Lung (tissue), 12 donors: Measurements from ENCODE around the gene PARVA. TPM values are rescaled to one million over a fixed set of nuclear protein-coding genes. Genes with fewer than 3 reads are reported as not detected.

ENCODE experiments used
- ATAC-seq: fragments of 200-7000 bp; cut with Tn5 transposase; one replicate; pipeline ENCODE4 v1.9.1; 2020; ENCODE audit warnings: moderate number of reproducible peaks; ENCODE audit not compliant: insufficient read depth, low FRiP score
- DNase-seq, 3 donors: peaks; one replicate each; pipeline ENCODE4 v3.0.0-alpha.2; 2013 to 2017
- H3K27ac ChIP-seq, 2 donors: one replicate each; pipeline ENCODE4 v1.5.1; 2013; ENCODE audit warnings: mild to moderate bottlenecking in 2 of 2, moderate library complexity in 2 of 2, control low read depth in 1 of 2, inconsistent platforms in 1 of 2, low read depth in 1 of 2, low read length in 1 of 2
- H3K27me3 ChIP-seq, 3 donors: one replicate each; pipeline ENCODE4 v1.5.1; 2013; ENCODE audit warnings: low read length in 2 of 3; ENCODE audit not compliant: control insufficient read depth in 3 of 3, insufficient read depth in 3 of 3
- H3K36me3 ChIP-seq, 4 donors: one replicate each; pipeline ENCODE4 v1.5.1; 2013; ENCODE audit warnings: low read length in 4 of 4, mild to moderate bottlenecking in 1 of 4, moderate library complexity in 1 of 4; ENCODE audit not compliant: control insufficient read depth in 4 of 4, insufficient read depth in 4 of 4
- H3K4me1 ChIP-seq, 5 donors: one replicate each; pipeline ENCODE4 v1.5.1; 2013; ENCODE audit warnings: low read length in 5 of 5, mild to moderate bottlenecking in 2 of 5, moderate library complexity in 1 of 5; ENCODE audit not compliant: control insufficient read depth in 5 of 5, insufficient read depth in 5 of 5
- H3K4me3 ChIP-seq: one replicate; pipeline ENCODE4 v1.5.1; 2013; ENCODE audit warnings: mild to moderate bottlenecking, control low read depth, moderate library complexity
- H3K9ac ChIP-seq, 2 donors: one replicate each; pipeline ENCODE4 v1.5.1; 2013; ENCODE audit warnings: low read length in 2 of 2, control low read depth in 1 of 2; ENCODE audit not compliant: insufficient read depth in 1 of 2
- H3K9me3 ChIP-seq, 4 donors: one replicate each; pipeline ENCODE4 v1.5.1; 2013; ENCODE audit warnings: low read length in 3 of 4, mild to moderate bottlenecking in 1 of 4, moderate library complexity in 1 of 4; ENCODE audit not compliant: control insufficient read depth in 4 of 4, insufficient read depth in 3 of 4
- WGBS, 2 donors: extraction: QIAGEN DNeasy Blood & Tissue Kit; methylation state at CpG; one replicate each; pipeline ENCODE4 v1.1.7; 2013; 5-methylcytosine and 5-hydroxymethylcytosine counted together
- polyA plus RNA-seq, 2 donors: library from polyadenylated mRNA; stranded (reverse); fragments of 200-250 nt; gene quantifications; one replicate each; pipeline ENCODE4 v1.2.1, GENCODE V29; 2013
- total RNA-seq, 2 donors: library from RNA; depleted of rRNA in 1 of 2; stranded (reverse); fragments of >200 nt in 1 of 2; gene quantifications; one replicate each; pipeline ENCODE4 v1.2.1, GENCODE V29; 2014 to 2021
- TF ChIP-seq, protein P1 (sequence below): IDR thresholded peaks from 2 replicates; pipeline ENCODE4 v1.5.1; 2012; ENCODE audit warnings: mild to moderate bottlenecking; ENCODE audit errors: control extremely low read depth, extremely low read depth
- donor health status: control.
- donor health status: control.
- donor health status: Bipolar disorder and iron deficiency.
- donor health status: healthy.
- donor health status: DM: yes; HTN: yes; CAD: no.

PARVA gene
- total and polyA plus RNA-seq, 4 donors, result 19.9 to 71.6 (median 36.2) TPM

- WGBS, 2 donors, result 69 to 81% methylated on average over 16 of the region's 16 CpGs
- no peaks in the 10 kb centered on the region for H3K27me3 ChIP-seq
- peak; percentile 57 to 75 (median 71) for DNase-seq
- no peak overlapping the region for H3K4me3 ChIP-seq
- no peak for ATAC-seq
- peak overlapping the region; percentile 62 to 92 for H3K27ac ChIP-seq
- peaks cover 0 to 4% (median 2%) of the 10 kb centered on the region in 4 donors for H3K36me3 ChIP-seq
- peak overlapping the region in 1 of 2 donors; percentile 32 for H3K9ac ChIP-seq
- TF ChIP-seq, protein P1, sequence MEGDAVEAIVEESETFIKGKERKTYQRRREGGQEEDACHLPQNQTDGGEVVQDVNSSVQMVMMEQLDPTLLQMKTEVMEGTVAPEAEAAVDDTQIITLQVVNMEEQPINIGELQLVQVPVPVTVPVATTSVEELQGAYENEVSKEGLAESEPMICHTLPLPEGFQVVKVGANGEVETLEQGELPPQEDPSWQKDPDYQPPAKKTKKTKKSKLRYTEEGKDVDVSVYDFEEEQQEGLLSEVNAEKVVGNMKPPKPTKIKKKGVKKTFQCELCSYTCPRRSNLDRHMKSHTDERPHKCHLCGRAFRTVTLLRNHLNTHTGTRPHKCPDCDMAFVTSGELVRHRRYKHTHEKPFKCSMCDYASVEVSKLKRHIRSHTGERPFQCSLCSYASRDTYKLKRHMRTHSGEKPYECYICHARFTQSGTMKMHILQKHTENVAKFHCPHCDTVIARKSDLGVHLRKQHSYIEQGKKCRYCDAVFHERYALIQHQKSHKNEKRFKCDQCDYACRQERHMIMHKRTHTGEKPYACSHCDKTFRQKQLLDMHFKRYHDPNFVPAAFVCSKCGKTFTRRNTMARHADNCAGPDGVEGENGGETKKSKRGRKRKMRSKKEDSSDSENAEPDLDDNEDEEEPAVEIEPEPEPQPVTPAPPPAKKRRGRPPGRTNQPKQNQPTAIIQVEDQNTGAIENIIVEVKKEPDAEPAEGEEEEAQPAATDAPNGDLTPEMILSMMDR, result no peak
- peaks cover 0 to 40% (median 29%) of the 10 kb centered on the region in 5 donors for H3K4me1 ChIP-seq
- H3K9me3 ChIP-seq, result no peaks in the 10 kb centered on the region
These were observed 56.4 kb downstream of the PARVA start for GRCh38 chr11:12433571-12434324.

GRCh38 chr11:12434325-12434654 lies 56.9 kb downstream of the PARVA start:
- ATAC-seq (no peak), DNase-seq (no peak)
- TF ChIP-seq, protein P1, result no peak
- Histone ChIP-seq H3K36me3 (peaks cover 0 to 4% (median 2%) of the 10 kb centered on the region in 4 donors), H3K4me1 (peaks cover 0 to 40% (median 29%) of the 10 kb centered on the region in 5 donors), H3K27ac (peak overlapping the region; percentile 62 to 92), H3K9me3 (no peaks in the 10 kb centered on the region), H3K27me3 (no peaks in the 10 kb centered on the region), H3K4me3 (no peak overlapping the region), H3K9ac (peak overlapping the region in 1 of 2 donors; percentile 47)
- WGBS, 2 donors, result 87 to 89% methylated on average over 4 of the region's 4 CpGs

DNA sequence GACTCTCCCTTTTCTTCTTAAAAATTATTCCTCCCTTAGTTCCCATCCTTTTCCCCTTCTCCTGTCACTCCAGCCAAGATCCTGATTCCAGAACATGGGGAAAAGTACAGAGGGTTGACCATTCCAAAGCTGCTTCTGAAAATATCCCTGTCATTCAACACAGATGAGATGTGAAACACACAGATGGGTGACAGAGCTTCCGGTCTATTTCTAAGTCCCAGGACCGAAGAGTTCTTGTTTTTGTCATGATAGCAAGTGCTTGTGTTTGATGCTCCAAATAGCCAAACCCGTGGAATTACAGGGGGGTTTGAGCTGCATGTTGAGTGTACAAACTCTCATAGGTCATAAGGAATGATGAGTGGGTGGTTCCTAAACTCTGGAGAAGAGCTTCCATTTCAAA lies 57.9 kb downstream of the PARVA start:
- TF ChIP-seq, protein P1, result no peak
- WGBS, 2 donors, result 75 to 85% methylated on average over 3 of the region's 3 CpGs
- H3K4me1 ChIP-seq, result peaks cover 0 to 40% (median 28%) of the 10 kb centered on the region in 5 donors
- no peak overlapping the region for H3K9ac ChIP-seq
- peak overlapping the region in 1 of 2 donors; percentile 92 for H3K27ac ChIP-seq
- H3K27me3 ChIP-seq, result no peaks in the 10 kb centered on the region
- ATAC-seq (no peak), DNase-seq (no peak)
- no peak overlapping the region for H3K4me3 ChIP-seq
- peaks cover 0 to 7% (median 3%) of the 10 kb centered on the region in 4 donors for H3K36me3 ChIP-seq
- peaks cover 0 to 1% (median 0%) of the 10 kb centered on the region in 4 donors for H3K9me3 ChIP-seq
